Effector CD8-positive, alpha-beta T cell (primary cell): Measurements from ENCODE around the gene HES1.
"Not testable (repeated sequence)": the region's sequence is repeated elsewhere in the genome, so short reads cannot be mapped to it uniquely, and the experiment has no call there.

Experiments used
- DNase-seq: peaks from one replicate; lab custom pipeline; 2025; lab: John Stamatoyannopoulos, UW
- total RNA-seq, 4 experiments: gene quantifications; one replicate each; lab custom pipeline; 2026; lab: John Stamatoyannopoulos, UW

The HES1 gene
- 0 to 0.54 (median 0.23) reads per million in 4 experiments for total RNA-seq

GRCh38 chr3:194135806-194136518 is at the start of gene HES1:
Gene HES1 (plus strand): TSS chr3:194136148. CDS start chr3:194136381, 233 bp downstream.
- no peak for DNase-seq

GRCh38 chr3:194086388-194087075 is 49.4 kb upstream of the HES1 start:
- no peak for DNase-seq

- DNase-seq: no peak
Measured at GRCh38 chr3:194087280-194087679, 48.7 kb upstream of the HES1 start.

GRCh38 chr3:194087995-194088855 is 47.7 kb upstream of the HES1 start:
- DNase-seq: no peak

- DNase-seq: no peak
Measured at GRCh38 chr3:194089357-194090177, 46.4 kb upstream of the HES1 start.

GRCh38 chr3:194090178-194090555 is 45.8 kb upstream of the HES1 start:
- not testable (repeated sequence) for DNase-seq

- no peak for DNase-seq
Measured at GRCh38 chr3:194090716-194091115, 45.2 kb upstream of the HES1 start.

GRCh38 chr3:194091141-194091540 is 44.8 kb upstream of the HES1 start:
- no peak for DNase-seq

GRCh38 chr3:194091897-194092296 is 44.1 kb upstream of the HES1 start:
- not testable (repeated sequence) for DNase-seq

- DNase-seq: no peak
Measured at GRCh38 chr3:194092881-194093301, 43.1 kb upstream of the HES1 start.

- DNase-seq: no peak
Measured at GRCh38 chr3:194093842-194094241, 42.1 kb upstream of the HES1 start.

- DNase-seq: no peak
Measured at GRCh38 chr3:194095464-194095863, 40.5 kb upstream of the HES1 start.

- no peak for DNase-seq
Measured at GRCh38 chr3:194095902-194096301, 40.0 kb upstream of the HES1 start.

GRCh38 chr3:194097141-194097882 is 38.6 kb upstream of the HES1 start:
- DNase-seq: no peak

GRCh38 chr3:194098081-194098842 is 37.7 kb upstream of the HES1 start:
- DNase-seq: no peak

GRCh38 chr3:194098843-194099183 is 37.1 kb upstream of the HES1 start:
- no peak for DNase-seq

- DNase-seq: no peak
Measured at GRCh38 chr3:194099215-194099614, 36.7 kb upstream of the HES1 start.

- no peak for DNase-seq
Measured at GRCh38 chr3:194100856-194101390, 35.0 kb upstream of the HES1 start.

GRCh38 chr3:194101592-194102432 is 34.1 kb upstream of the HES1 start:
- DNase-seq: no peak
